GM12864 (cell line): ENCODE data around the gene CRAMP1.

Experiments used
- DNase-seq: peaks from one replicate; pipeline ENCODE4 v3.0.0-alpha.2; 2011; ENCODE audit warnings: low read depth
- H3K4me3 ChIP-seq: 2 replicates; pipeline ENCODE4 v1.5.1; 2011; ENCODE audit warnings: mild to moderate bottlenecking, low read depth, low read length, control low read depth
- CTCF ChIP-seq: IDR thresholded peaks from 2 replicates; pipeline ENCODE4 v1.5.1; 2011; ENCODE audit warnings: low read depth, mild to moderate bottlenecking, moderate library complexity, low read length, control low read depth, inconsistent platforms; ENCODE audit errors: missing control alignments

CRAMP1 gene

GRCh38 chr16:1631931-1632637 lies 19.9 kb downstream of the CRAMP1 start:
- H3K4me3 ChIP-seq, result no peak overlapping the region
- DNase-seq, result no peak
- no peak for TF ChIP-seq CTCF

GRCh38 chr16:1632638-1632970 lies 20.4 kb downstream of the CRAMP1 start:
- no peak for TF ChIP-seq CTCF
- H3K4me3 ChIP-seq, result no peak overlapping the region
- no peak for DNase-seq

- no peak for TF ChIP-seq CTCF
- no peak for DNase-seq
- no peak overlapping the region for H3K4me3 ChIP-seq
Observed at GRCh38 chr16:1633310-1633709, 21.1 kb downstream of the CRAMP1 start.

GRCh38 chr16:1634541-1634940 lies 22.4 kb downstream of the CRAMP1 start:
- TF ChIP-seq CTCF, result no peak
- no peak overlapping the region for H3K4me3 ChIP-seq
- DNase-seq, result no peak

- no peak overlapping the region for H3K4me3 ChIP-seq
- DNase-seq, result no peak
- TF ChIP-seq CTCF, result no peak
Observed at GRCh38 chr16:1635070-1635469, 22.9 kb downstream of the CRAMP1 start.

GRCh38 chr16:1637526-1637925 lies 25.4 kb downstream of the CRAMP1 start:
- DNase-seq, result no peak
- no peak overlapping the region for H3K4me3 ChIP-seq
- no peak for TF ChIP-seq CTCF

GRCh38 chr16:1638757-1639156 lies 26.6 kb downstream of the CRAMP1 start:
- TF ChIP-seq CTCF, result no peak
- no peak for DNase-seq
- no peak overlapping the region for H3K4me3 ChIP-seq
